Panc1 (cell line): Measurements from ENCODE around the gene POLK.

Source experiments
- SIN3A ChIP-seq: IDR thresholded peaks from 2 replicates; pipeline ENCODE4 v1.6.1; 2012; ENCODE audit warnings: low read depth, mild to moderate bottlenecking, low read length, moderate library complexity, borderline replicate concordance; ENCODE audit not compliant: insufficient read depth
- TCF7L2 ChIP-seq: IDR thresholded peaks from 2 replicates; pipeline ENCODE4 v1.6.1; 2011; ENCODE audit warnings: mild to moderate bottlenecking, low read depth, low read length, inconsistent platforms
- TF ChIP-seq, protein P1 (sequence below): fragments of 450-650 bp; IDR thresholded peaks from 2 replicates; pipeline ENCODE4 v1.5.1; 2017; ENCODE audit warnings: mild to moderate bottlenecking
- TF ChIP-seq, protein P2 (sequence below), 2 experiments: IDR thresholded peaks; 2 replicates each; pipeline ENCODE4 v1.6.1; 2011 to 2012; ENCODE audit warnings: low read depth in 2 of 2, control low read depth in 1 of 2, low read length in 1 of 2, mild to moderate bottlenecking in 1 of 2, moderate library complexity in 1 of 2; ENCODE audit not compliant: insufficient read depth in 1 of 2

DNA sequence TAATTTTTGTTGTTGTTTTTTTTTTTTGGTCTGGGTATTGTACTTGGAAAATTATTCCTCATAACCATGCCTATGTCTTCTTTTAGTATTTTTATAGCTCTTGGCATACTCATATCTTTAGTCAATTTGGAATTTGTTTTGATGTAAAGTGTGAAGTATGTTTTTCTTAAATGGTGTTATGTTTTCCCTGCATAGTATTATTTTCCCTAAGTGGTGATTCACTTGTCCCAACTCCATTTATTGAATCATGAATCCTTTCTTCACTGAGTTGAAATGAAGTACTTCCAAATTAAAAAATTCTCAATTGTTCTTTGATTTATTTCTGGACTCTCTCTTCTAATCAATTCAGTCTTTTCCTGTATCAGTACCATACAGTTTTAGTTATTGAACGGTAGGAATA lies 46.5 kb downstream of the POLK start:
- TF ChIP-seq, protein P1, sequence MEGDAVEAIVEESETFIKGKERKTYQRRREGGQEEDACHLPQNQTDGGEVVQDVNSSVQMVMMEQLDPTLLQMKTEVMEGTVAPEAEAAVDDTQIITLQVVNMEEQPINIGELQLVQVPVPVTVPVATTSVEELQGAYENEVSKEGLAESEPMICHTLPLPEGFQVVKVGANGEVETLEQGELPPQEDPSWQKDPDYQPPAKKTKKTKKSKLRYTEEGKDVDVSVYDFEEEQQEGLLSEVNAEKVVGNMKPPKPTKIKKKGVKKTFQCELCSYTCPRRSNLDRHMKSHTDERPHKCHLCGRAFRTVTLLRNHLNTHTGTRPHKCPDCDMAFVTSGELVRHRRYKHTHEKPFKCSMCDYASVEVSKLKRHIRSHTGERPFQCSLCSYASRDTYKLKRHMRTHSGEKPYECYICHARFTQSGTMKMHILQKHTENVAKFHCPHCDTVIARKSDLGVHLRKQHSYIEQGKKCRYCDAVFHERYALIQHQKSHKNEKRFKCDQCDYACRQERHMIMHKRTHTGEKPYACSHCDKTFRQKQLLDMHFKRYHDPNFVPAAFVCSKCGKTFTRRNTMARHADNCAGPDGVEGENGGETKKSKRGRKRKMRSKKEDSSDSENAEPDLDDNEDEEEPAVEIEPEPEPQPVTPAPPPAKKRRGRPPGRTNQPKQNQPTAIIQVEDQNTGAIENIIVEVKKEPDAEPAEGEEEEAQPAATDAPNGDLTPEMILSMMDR = no peak
- TF ChIP-seq, protein P2, sequence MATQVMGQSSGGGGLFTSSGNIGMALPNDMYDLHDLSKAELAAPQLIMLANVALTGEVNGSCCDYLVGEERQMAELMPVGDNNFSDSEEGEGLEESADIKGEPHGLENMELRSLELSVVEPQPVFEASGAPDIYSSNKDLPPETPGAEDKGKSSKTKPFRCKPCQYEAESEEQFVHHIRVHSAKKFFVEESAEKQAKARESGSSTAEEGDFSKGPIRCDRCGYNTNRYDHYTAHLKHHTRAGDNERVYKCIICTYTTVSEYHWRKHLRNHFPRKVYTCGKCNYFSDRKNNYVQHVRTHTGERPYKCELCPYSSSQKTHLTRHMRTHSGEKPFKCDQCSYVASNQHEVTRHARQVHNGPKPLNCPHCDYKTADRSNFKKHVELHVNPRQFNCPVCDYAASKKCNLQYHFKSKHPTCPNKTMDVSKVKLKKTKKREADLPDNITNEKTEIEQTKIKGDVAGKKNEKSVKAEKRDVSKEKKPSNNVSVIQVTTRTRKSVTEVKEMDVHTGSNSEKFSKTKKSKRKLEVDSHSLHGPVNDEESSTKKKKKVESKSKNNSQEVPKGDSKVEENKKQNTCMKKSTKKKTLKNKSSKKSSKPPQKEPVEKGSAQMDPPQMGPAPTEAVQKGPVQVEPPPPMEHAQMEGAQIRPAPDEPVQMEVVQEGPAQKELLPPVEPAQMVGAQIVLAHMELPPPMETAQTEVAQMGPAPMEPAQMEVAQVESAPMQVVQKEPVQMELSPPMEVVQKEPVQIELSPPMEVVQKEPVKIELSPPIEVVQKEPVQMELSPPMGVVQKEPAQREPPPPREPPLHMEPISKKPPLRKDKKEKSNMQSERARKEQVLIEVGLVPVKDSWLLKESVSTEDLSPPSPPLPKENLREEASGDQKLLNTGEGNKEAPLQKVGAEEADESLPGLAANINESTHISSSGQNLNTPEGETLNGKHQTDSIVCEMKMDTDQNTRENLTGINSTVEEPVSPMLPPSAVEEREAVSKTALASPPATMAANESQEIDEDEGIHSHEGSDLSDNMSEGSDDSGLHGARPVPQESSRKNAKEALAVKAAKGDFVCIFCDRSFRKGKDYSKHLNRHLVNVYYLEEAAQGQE (IDR thresholded peaks at IDR 0.05; ENCODE audit: insufficient read depth in 1 of 2, low read depth in 2 of 2, low read length in 1 of 2) = no peak
- TF ChIP-seq TCF7L2 (no peak), SIN3A (no peak)
